SH-SY5Y (cell line): ENCODE data around the gene CFAP97.

Experiments
- GATA2 ChIP-seq: IDR thresholded peaks from 2 replicates; pipeline ENCODE4 v1.6.1; 2011; ENCODE audit warnings: mild to moderate bottlenecking, low read depth, low read length
- GATA3 ChIP-seq: IDR thresholded peaks from 2 replicates; pipeline ENCODE4 v1.6.1; 2011; ENCODE audit warnings: low read depth, mild to moderate bottlenecking, low read length, moderate library complexity

DNA sequence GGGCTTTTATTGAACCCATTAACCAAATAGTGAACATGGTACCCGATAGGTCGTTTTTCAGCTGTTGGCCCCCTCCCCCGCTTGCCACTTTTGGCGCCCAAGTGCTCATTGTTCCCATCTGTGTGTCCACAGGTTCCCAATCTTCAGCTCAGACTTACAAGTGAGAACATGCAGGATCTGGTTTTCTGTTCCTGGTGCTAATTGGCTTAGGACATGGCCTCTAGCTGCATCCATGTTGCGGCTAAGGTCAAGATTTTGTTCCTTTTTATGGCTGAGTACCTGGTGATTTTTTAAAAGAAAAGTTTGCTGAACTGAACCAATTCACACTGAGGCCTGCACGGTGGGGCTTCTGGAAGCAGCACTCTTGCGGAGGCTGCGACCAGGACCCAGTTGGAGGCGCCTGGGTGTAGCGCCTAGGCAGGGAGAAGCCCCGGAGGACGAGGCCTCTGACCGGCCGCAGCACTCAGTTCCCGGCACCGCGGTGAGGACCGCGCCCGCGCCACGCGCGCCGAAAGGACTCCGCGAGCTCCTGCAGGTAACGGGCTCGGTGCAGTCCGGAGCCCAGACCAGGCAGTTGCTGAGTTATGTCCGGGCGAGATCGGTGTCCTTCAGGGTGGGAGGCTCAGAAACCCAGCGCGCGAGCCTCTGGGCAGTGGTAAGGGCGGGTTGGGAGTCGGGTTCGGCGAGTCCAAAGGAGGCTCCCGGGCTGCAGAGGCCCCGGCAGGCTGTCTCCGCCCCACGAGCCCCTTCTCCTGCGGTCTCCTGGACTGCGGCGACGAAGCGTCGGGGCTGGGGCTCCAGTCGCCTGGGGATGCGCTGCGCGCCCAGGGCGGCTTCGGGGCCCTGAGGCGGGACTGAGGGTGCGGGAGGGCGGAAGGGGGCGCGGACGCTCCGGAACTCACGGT is 76.5 kb downstream of the CFAP97 start:
- TF ChIP-seq GATA2, result no peak
- TF ChIP-seq GATA3, result no peak
